SJCRH30 (cell line): ENCODE measurements around the gene BBS1. TPM values are rescaled to one million over a fixed set of nuclear protein-coding genes. Genes with fewer than 3 reads are reported as not detected.

ENCODE experiments used
- DNase-seq, 2 experiments: peaks; one replicate each; pipeline ENCODE4 v3.0.0-alpha.2; 2015 to 2020
- H3K27ac ChIP-seq: fragments of 250-450 bp; sonication (Bioruptor Pico); 2 replicates; pipeline ENCODE4 v1.5.1; 2020; ENCODE audit warnings: mild to moderate bottlenecking, moderate library complexity
- H3K27me3 ChIP-seq: fragments of 250-450 bp; sonication (Bioruptor Pico); 2 replicates; pipeline ENCODE4 v1.5.1; 2020; ENCODE audit warnings: mild to moderate bottlenecking, moderate library complexity
- H3K36me3 ChIP-seq: fragments of 250-450 bp; sonication (Bioruptor Pico); 2 replicates; pipeline ENCODE4 v1.5.1; 2020; ENCODE audit warnings: mild to moderate bottlenecking, moderate library complexity
- H3K4me1 ChIP-seq: fragments of 250-450 bp; sonication (Bioruptor Pico); 2 replicates; pipeline ENCODE4 v1.5.1; 2020; ENCODE audit warnings: mild to moderate bottlenecking, moderate library complexity
- H3K4me3 ChIP-seq: fragments of 250-450 bp; sonication (Bioruptor Pico); 2 replicates; pipeline ENCODE4 v1.5.1; 2020; ENCODE audit warnings: mild to moderate bottlenecking, moderate library complexity
- H3K9me3 ChIP-seq: fragments of 250-450 bp; sonication (Bioruptor Pico); replicated peaks from 2 replicates; pipeline ENCODE4 v1.5.1; 2020; ENCODE audit warnings: mild to moderate bottlenecking, moderate library complexity
- total RNA-seq: library from RNA; depleted of rRNA; stranded (reverse); fragments of >200 nt; shearing (Covaris generic); gene quantifications from 2 replicates; pipeline ENCODE4 v1.2.3, GENCODE V29; 2014

The BBS1 gene
- total RNA-seq, 1 experiment from 2014 or later: 13.6 TPM

DNA sequence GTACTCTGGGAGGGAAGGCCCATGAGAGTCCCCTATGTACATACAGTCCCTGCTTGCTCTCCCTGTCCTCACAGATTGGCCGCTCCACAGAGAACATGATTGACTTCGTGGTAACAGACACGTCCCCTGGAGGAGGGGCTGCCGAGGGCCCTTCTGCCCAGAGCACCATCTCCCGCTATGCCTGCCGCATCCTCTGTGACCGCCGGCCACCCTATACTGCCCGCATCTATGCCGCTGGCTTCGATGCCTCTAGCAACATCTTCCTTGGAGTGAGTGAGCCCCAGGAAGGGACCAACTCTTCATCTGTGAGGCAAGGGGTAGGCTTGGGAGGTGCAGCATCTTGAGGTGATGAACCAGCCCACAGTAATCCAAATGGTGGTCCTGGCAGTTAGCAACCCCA is 37.3 kb upstream of the BBS1 start:
- Histone ChIP-seq H3K9me3 (no peaks in the 10 kb centered on the region), H3K4me3 (no peak overlapping the region), H3K36me3 (no peaks in the 10 kb centered on the region), H3K27me3 (no peaks in the 10 kb centered on the region), H3K4me1 (no peaks in the 10 kb centered on the region), H3K27ac (no peak overlapping the region)
- DNase-seq: no peak

DNA sequence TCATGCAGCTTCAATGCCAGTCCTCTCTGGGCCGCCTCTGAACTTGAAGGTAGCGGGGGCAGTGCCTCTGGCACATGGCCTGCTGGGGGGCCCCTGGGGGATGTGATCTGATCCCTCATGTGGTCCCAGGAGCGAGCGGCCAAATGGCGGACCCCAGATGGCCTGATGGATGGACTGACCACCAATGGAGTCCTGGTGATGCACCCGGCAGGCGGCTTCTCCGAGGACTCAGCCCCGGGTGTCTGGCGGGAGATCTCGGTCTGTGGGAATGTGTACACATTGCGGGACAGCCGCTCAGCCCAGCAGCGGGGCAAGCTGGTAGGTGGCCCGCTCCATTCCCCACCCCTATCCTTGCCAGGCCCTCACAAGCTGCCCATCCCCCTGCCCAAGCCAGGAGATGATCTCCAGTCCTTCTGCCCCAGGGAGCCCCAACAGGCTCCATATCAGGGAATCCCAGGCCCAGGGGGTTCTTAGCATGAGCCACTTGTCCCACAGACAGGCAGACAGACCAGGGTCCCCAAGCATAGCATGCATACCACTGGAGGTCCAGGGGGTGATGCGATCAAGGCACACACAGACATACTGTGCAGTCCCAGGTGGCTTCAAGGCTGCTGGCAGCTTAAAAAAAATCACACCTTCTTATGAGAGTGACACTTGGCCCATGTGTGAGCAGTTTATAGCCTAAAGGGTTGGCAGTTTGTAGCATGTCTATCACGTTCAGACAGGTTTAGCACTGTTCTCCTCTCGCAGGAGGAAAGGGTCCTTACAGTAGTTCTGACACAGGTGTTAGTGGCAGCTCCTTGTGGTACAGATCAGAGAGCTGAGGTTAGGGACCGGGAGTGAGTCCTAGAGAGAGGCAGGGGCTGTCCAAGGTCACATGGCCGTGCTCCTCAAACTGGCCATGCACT is 36.6 kb upstream of the BBS1 start:
- no peak overlapping the region for H3K27ac ChIP-seq
- no peaks in the 10 kb centered on the region for H3K4me1 ChIP-seq
- H3K4me3 ChIP-seq: no peak overlapping the region
- H3K27me3 ChIP-seq: no peaks in the 10 kb centered on the region
- DNase-seq: no peak
- no peaks in the 10 kb centered on the region for H3K36me3 ChIP-seq
- no peaks in the 10 kb centered on the region for H3K9me3 ChIP-seq

DNA sequence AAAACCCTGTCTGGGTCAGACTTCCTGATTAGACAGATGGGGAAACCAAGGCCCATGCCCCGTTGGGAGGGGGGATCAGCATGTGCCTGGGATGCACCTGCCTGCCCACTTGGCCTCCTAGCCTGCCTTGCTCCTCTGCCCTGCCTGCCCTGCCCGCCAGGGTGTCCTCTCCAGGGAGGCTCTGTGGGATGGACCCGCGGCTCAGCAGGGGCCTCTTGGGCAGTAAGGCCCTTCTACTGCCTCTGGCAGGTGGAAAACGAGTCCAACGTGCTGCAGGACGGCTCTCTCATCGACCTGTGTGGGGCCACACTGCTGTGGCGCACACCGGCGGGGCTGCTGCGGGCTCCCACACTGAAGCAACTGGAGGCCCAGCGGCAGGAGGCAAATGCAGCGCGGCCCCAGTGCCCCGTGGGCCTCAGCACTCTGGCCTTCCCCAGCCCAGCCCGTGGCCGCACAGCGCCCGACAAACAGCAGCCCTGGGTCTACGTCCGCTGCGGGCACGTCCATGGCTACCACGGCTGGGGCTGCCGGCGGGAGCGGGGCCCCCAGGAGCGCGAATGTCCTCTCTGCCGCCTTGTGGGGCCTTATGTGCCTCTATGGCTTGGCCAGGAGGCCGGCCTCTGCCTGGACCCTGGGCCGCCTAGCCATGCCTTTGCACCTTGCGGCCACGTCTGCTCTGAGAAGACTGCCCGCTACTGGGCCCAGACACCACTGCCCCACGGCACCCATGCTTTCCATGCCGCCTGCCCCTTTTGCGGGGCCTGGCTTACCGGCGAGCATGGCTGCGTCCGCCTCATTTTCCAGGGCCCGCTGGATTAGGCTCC is 34.9 kb upstream of the BBS1 start:
- Histone ChIP-seq H3K27ac (no peak overlapping the region), H3K9me3 (no peaks in the 10 kb centered on the region), H3K4me1 (no peaks in the 10 kb centered on the region), H3K27me3 (no peaks in the 10 kb centered on the region), H3K4me3 (no peak overlapping the region), H3K36me3 (no peaks in the 10 kb centered on the region)
- no peak for DNase-seq

DNA sequence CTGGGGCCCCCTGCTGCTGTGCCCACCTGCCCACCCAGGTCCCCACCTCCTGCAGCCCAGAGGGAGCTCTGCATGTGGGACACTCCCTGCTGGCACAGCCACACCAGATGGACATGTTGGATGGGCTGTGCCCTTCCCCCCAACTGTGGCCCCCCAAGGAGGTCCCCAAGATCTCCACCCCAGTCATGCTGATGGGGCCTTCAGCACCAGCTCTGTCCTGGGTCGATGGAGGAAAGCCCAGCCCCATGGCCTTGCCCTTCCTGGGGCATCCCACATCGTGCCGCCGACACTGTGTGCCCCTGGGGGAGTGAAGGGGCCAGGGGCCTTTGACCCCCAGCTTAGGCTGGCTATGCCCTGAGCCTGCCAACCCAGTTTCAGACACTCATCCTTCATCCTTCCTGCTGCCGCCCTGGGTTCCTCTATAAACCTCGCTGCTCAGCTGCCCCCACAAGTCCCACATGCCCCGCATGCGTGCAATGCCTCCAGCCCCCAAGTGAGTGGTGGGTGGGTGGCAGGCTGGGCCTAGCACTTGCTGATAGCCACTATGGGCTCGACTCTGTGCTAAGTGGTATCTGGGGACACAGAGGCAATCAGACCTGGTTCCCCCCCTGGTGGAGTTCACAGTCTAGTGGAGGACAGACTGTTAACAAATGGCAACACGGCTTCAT is 34.1 kb upstream of the BBS1 start:
- H3K4me1 ChIP-seq: no peaks in the 10 kb centered on the region; the same call in 1 of the 2 replicates
- no peaks in the 10 kb centered on the region for H3K9me3 ChIP-seq
- H3K36me3 ChIP-seq: no peaks in the 10 kb centered on the region
- no peak overlapping the region for H3K4me3 ChIP-seq
- no peak overlapping the region for H3K27ac ChIP-seq
- no peak for DNase-seq
- H3K27me3 ChIP-seq: no peaks in the 10 kb centered on the region

DNA sequence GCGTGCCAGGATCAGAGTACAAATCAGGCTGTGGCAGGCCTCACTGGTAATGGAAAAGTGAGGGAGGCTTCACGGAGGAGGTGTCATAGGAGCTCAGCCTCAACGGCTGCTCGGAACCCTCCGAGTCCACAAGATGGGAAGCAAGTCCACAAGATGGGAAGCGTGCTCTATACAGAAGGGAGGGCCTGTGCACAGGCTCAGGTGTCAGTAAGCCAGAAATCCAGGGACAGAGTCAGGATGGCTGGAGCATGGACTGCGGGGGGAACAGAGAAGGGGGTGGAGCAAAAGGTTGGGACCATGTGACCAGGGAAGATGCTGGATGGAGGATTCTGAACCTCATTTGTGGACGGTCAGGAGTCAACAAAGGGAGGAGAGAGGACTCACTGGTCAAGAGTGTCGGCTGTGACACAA is 33.6 kb upstream of the BBS1 start:
- H3K9me3 ChIP-seq: no peaks in the 10 kb centered on the region
- H3K4me3 ChIP-seq: no peak overlapping the region
- H3K27me3 ChIP-seq: no peaks in the 10 kb centered on the region
- H3K4me1 ChIP-seq: no peaks in the 10 kb centered on the region; the same call in 1 of the 2 replicates
- DNase-seq: peak in 1 of 2 experiments; percentile 33
- no peaks in the 10 kb centered on the region for H3K36me3 ChIP-seq
- no peak overlapping the region for H3K27ac ChIP-seq

DNA sequence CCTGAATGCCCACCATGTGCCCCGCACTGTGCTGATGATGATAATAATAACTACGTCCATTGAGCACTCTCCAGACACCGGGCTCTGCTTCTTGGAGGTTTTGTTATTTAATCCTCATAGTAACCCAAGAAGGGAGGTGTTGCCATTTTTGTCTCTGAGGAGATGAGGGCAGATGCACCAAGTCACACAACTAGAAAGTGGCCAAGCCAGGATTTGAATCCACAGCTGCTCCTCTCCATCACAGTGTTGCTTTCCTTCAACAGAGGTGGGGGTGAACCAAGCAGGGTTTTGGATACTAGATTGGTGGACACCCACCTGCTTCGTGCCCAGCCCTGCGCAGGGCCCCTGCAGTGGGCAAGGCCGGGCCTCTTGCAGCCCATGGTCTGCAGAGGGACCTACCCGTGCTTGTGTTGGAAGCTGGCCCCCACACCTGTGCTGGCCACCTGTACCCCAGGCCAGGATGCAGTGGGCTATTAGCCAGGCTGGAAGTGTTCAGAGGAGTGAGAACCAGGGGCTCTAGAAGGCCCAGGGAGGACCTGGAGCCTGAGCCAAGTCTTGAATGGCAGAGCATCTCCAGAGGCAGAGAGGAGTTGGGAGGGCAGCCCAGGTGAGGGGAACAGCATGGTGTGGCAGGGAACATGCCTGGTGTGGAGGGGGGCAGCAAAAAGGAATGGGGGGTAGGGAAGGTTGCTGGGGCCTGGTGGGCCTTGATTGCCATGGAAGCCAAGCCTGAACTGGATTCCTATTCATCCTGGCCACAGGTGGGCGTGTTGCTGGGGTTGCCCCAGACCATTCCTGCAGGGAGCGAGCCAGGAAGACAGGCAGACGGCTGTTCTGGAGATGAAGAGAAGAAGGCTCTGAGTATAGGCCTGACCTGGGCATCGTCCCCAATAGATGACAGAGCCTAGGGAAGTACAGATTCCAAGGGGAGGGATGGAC is 32.9 kb upstream of the BBS1 start:
- no peaks in the 10 kb centered on the region for H3K36me3 ChIP-seq
- H3K4me1 ChIP-seq: peaks cover 3% of the 10 kb centered on the region; the same call in 1 of the 2 replicates
- no peak overlapping the region for H3K27ac ChIP-seq
- no peaks in the 10 kb centered on the region for H3K27me3 ChIP-seq
- DNase-seq: peak in 1 of 2 experiments; percentile 38
- H3K9me3 ChIP-seq: no peaks in the 10 kb centered on the region
- no peak overlapping the region for H3K4me3 ChIP-seq

DNA sequence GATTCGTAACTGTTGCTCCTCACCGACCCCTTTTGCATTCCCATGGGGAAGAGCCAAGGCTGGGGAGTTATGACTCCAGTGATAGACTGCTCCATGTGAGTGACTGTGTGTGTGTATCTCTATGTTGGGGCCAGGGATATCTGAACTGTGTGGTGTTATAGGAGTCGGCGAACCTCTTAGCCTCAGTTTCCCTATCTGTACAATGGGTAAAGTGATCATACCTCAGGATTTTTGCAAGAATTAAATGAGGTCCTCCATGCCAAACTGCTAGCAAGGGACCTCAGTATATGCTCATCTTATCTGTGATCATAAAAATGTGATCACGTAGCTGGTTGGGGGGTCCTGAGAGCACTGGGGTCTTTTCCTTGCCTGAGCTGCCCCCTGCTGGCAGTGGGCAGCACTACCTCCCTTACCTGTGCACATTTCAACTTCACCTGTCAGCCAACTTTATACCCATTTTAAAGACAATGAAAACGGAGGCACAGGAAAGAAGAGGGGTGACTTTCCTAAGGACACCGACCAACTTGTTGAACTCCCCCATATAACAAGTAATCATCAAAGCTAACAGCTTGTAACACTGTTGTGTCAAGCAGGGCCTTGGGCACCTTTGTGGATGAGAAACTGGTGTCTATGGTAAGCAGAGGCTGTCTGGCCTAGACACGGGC is 31.6 kb upstream of the BBS1 start:
- Histone ChIP-seq H3K4me1 (peaks cover 3% of the 10 kb centered on the region; the same call in 1 of the 2 replicates), H3K4me3 (peak overlapping the region; percentile 80), H3K27me3 (no peaks in the 10 kb centered on the region), H3K9me3 (no peaks in the 10 kb centered on the region), H3K36me3 (no peaks in the 10 kb centered on the region), H3K27ac (no peak overlapping the region; the same call in 1 of the 2 replicates)
- peak in 1 of 2 experiments; percentile 47 for DNase-seq

DNA sequence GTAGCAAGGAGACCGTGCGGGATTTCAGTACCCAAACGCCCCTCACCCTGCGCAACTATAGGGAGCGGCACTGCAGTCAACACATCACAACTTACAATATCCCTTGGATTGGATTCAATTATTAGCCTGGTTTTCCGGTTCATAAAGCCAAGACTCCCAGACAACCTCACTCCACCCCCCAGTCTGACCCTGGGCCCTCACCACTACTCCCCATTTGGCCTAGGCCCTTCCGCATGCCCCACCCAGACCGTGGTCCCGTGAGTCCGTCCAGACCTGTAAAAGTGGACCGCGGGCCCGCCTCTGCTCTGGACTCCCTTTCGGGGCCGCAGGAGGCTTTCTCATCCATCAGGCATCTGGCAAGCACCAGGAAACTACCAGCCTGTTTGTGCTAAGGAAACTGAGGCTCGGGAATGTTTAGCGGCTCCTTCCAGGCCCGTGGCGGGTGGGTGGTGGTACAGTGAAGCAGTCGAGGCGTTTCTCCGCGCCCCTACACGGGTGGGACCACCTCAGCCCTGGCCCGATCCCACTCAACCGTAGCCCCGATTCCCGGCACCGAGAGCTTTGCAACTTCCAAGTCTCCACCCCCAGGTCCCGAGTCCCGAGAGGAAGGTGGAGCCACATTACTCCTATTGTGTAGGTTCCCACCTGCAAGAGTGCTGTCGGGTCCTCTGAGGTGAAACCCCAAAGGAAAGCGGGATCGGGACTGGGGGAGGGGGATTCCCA is 30.9 kb upstream of the BBS1 start:
- Histone ChIP-seq H3K4me3 (peak overlapping the region; percentile 80), H3K36me3 (no peaks in the 10 kb centered on the region), H3K27me3 (no peaks in the 10 kb centered on the region), H3K4me1 (peaks cover 3% of the 10 kb centered on the region; the same call in 1 of the 2 replicates), H3K27ac (peak overlapping the region; percentile 71), H3K9me3 (no peaks in the 10 kb centered on the region)
- DNase-seq: peak in 1 of 2 experiments; percentile 24

DNA sequence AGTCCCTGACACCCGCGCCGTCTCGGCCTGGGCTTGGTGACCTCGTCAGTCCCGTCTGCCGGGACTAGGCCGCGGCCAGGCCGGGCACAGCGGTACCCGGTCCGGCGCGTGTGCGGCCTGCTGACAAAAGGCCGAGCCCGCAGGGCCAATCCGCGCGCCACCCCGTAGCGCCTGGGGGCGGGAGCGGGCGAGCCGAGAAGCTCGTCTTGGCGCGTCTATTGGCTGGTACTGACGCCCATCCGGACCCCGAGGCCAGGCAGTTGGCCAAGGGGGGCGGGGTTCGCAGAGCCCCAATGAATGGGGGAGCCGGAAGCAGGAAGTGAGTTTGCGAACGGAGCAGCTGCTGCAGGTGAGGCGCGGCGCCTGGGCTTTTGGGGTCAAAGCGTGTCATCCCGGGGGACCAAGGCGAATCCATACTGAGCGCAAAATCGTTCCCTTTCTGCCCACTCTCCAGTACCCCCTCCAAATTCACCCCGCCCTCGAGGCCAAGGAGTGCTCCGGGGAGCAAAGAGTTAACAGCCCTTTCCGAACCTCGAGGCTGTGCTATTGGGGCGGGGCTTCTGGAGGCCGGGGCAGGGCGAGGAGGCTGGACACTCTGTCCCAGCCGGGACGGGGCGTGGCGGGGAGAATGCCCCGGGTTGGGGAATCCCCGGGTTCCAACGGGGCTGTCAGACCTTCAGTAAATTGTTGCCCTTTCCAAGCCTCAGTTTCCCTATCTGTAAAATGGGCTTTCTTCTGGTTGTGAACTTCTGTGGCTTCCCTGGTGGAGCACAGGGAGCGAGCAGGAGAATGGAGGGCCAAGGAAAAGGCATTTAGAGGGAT is 30.1 kb upstream of the BBS1 start, which contains the start of gene DPP3:
DPP3 (plus strand) TSS at position 318 of the 822 bp plus-strand sequence. CDS start 1,767 bp downstream, outside the sequence.
- no peaks in the 10 kb centered on the region for H3K9me3 ChIP-seq
- peaks cover 3% of the 10 kb centered on the region; the same call in 1 of the 2 replicates for H3K4me1 ChIP-seq
- no peaks in the 10 kb centered on the region for H3K27me3 ChIP-seq
- DNase-seq: peak; percentile 96 to 97
- H3K36me3 ChIP-seq: no peaks in the 10 kb centered on the region
- H3K4me3 ChIP-seq: peak within 1 kb of the TSS; percentile 80
- H3K27ac ChIP-seq: peak within 1 kb of the TSS; percentile 71

DNA sequence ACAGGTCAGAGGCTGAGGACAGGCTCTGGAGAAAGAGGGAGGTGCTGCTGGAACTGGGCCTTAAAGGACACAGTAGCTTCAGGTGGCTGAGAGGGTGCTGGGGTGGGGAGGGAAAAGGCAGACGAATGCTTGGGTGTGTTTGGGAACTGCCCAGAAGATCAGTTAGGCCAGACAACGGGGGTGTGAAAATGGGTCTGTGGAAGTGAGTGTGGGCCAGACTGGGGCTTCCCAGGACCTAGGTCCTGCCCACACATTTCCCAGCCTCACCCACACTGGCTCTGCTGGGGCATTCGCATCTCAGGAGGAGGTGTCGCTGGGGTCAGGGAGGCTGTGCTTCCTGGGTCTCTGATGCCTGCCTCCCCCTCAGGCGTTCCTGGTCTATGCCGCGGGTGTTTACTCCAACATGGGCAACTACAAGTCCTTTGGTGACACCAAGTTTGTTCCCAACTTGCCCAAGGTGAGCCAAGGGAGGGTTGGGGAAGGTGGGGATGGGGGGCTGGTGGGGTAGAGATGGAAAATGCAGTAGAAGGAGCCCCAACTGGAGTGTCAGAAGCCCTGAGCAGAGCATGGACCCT is 25.5 kb upstream of the BBS1 start:
- Histone ChIP-seq H3K36me3 (no peaks in the 10 kb centered on the region), H3K27ac (no peak overlapping the region), H3K9me3 (no peaks in the 10 kb centered on the region), H3K4me1 (peaks cover 3% of the 10 kb centered on the region; the same call in 1 of the 2 replicates), H3K27me3 (no peaks in the 10 kb centered on the region), H3K4me3 (no peak overlapping the region)
- DNase-seq: no peak

DNA sequence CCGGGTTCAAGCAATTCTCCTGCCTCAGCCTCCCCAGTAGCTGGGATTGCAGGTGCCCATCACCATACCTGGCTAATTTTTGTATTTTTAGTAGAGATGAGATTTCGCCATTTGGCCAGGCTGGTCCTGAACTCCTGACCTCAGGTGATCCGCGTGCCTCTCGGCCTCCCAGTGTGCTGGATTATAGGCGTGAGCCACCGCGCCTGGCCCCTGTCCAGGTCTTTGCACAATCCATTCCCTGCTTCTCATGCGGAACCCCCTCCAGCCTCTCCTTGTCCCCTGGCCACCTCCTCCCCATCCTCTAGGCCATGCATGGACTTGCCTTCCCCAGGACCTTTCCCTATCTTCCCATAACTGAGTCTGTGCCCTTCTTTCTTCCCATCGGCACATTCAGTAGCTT is 21.5 kb upstream of the BBS1 start:
- no peaks in the 10 kb centered on the region for H3K9me3 ChIP-seq
- H3K27ac ChIP-seq: no peak overlapping the region
- H3K36me3 ChIP-seq: no peaks in the 10 kb centered on the region
- peaks cover 22% of the 10 kb centered on the region for H3K4me1 ChIP-seq
- no peak overlapping the region for H3K4me3 ChIP-seq
- no peaks in the 10 kb centered on the region for H3K27me3 ChIP-seq
- DNase-seq: no peak

DNA sequence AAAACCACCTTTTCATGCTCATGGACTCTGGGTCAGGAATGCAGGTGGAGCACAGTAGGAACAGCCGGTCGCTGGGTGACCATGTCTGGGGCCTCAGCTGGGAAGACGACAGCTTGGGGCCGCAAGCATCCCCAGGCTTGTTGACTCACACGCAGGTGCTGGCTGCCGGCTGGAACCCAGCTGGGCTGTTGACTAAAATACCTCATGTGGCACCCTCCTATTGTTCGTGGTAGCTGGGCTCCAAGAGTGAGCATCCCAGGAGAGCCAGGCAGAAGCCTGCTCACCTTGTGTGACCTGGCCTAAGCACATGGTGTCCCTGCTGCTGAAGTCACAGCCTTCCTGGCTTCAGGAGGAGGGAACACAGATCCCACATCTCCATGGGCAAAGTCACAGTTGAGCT is 20.8 kb upstream of the BBS1 start:
- H3K36me3 ChIP-seq: no peaks in the 10 kb centered on the region

More for the DNA sequence above, 20.8 kb upstream of the BBS1 start:
- Histone ChIP-seq H3K27me3 (no peaks in the 10 kb centered on the region), H3K27ac (no peak overlapping the region), H3K9me3 (no peaks in the 10 kb centered on the region), H3K4me1 (peaks cover 22% of the 10 kb centered on the region), H3K4me3 (no peak overlapping the region)
- no peak for DNase-seq
